HG03097 (cell line): ENCODE results near the gene GOLGA2.
"Not testable (repeated sequence)": the region's sequence is repeated elsewhere in the genome, so short reads cannot be mapped to it uniquely, and the experiment has no call there.

ENCODE experiments used
- ATAC-seq: cut with Tn5 transposase; IDR thresholded peaks from one replicate; pipeline ENCODE4 v1.9.1; 2021; ENCODE audit not compliant: unreplicated experiment, low FRiP score

Gene GOLGA2

DNA sequence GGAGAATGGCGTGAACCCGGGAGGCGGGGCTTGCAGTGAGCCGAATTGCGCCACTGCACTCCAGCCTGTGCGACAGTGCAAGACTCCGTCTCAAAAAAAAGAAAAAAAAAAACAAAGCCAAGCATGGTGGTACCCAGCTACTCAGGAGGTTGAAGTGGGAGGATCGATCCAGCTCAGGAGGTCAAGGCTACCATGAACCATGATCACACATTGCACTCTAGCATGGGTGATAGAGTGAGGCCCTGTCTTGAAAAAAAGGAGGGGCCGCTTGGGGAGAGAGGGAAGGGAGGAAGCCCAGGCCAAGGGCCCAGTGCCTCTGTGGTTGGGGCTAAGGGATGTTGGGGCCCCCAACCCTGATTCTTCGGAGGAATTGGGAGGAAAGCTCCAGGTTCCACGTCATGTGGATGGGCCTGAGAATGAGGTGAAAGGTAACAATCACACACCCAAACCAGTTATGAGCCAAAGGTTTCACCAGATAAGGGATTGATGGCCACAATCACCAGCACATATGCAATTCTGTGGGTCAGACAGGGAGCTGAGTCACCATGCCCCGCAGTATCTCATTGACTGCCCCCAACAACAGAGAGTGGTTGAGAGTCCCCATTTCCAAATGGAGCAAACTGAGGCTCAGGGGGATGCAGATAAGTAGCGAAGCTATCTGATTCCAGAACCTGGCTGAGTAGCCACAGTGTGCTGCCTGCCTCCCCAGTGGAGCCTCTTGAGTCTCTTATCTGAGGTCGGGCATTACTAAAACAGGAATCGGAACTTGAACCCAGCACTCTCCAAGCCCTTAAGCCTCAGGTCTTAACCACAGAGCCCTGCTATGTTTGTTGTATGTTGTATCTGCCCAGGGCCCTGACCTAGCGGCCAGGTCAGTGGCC lies 20.8 kb upstream of the GOLGA2 start:
- ATAC-seq, result no peak

GRCh38 chr9:128294142-128294541 lies 18.3 kb upstream of the GOLGA2 start:
- no peak for ATAC-seq

DNA sequence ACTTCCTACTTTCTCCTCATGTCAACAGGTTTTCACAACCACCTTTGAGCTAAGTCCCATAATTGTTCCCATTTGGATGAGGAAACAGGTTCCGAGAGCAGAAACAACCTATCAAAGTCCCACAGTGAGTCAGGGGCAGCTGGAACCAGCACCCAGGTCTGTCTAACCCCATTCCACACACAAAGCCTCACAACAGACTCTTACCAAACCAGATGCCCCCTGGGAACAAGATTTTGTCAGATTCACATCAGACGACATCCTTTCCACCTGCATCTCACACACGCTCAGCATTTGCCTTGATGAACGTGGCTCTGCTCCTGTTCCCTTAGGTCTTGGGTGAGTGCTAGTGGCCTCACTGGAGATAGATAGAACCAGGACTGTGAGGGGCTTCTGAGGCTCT lies 17.3 kb upstream of the GOLGA2 start:
- ATAC-seq, result no peak

DNA sequence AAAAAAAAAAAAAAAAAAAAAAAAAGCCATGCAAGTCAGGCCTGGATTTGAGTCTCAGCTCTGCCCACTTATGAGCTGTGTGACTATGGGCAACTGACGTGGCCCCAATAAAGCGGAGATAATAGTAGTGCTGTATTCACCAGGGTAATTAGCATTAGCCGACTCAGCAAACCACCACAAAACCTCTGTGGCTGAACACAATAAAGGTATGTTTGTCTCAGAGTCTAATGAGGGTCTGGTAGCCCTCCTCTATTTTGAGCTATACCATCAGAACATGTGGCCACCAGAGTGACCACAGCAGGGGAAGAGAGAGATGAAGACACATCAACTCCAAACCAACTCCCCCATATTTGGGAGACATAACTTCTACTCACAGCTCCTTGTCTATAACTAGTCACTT lies 16.2 kb upstream of the GOLGA2 start:
- no peak for ATAC-seq

- ATAC-seq, result no peak
Observed at GRCh38 chr9:128288273-128289004, 12.6 kb upstream of the GOLGA2 start.

GRCh38 chr9:128286440-128286839 lies 10.6 kb upstream of the GOLGA2 start:
- no peak for ATAC-seq

DNA sequence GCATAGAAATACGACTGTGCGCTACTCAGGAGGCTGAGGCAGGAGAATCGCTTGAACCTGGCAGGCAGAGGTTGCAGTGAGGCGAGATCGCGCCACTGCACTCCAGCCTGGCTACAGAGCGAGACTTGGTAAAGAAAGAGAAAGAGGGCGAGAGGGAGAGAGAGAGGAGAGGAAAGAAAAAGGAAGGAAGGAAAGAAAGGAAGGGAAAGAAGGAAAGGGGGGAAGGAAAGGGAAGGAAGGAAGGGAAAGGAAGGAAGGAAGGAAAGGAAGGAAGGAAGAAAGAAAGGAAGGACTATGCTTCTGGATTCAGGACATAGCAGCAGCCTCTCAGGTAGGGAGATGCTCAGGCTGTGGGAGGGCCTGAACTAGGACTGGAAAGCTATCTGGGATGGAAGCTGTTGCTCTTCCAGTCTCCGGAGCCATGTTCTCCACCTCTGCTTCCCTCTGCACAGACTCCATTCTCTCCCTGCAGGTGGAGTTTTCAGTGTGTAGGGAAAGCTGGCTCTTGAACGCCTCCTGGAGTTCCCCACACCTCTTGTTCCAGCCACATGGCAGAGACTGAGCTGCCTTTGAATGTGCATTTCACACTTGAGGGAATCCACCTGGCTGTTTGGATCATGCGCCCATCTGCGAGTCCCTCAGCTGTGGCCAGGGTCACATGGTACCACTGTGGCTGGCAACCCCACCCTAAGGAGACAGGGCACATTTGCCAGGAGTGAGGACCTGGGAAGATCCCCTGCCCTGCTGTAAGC lies 9.4 kb upstream of the GOLGA2 start:
- ATAC-seq, result no peak

- ATAC-seq, result no peak
Observed at GRCh38 chr9:128282500-128282899, 6.7 kb upstream of the GOLGA2 start.

DNA sequence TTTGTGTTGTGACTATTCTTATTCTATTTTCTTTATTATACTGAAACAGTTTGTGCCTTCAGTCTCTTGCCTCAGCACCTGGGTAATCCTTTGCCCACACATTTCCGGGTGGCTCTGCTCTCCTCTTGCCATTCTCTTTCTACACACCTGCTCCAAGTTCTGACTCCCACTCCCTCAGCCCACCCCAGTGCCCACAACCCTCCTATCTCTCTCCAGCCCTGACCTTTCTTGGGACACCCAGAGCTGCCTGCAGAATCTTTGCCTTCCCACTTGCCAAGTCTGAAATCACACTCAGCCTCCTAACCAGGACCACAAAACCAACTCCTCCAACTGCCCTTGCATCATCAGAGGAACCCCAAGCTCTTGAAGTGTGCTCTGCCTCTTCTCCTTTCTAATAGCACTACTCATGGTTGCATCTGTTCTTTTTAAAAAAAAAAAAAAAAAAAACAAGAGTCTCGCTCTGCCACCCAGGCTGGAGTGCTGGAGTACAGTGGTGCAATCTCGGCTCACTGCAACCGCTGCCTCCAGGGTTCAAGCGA lies 4.3 kb upstream of the GOLGA2 start:
- ATAC-seq, result no peak

GRCh38 chr9:128279088-128280073 lies 3.6 kb upstream of the GOLGA2 start:
- ATAC-seq, result not testable (repeated sequence)

DNA sequence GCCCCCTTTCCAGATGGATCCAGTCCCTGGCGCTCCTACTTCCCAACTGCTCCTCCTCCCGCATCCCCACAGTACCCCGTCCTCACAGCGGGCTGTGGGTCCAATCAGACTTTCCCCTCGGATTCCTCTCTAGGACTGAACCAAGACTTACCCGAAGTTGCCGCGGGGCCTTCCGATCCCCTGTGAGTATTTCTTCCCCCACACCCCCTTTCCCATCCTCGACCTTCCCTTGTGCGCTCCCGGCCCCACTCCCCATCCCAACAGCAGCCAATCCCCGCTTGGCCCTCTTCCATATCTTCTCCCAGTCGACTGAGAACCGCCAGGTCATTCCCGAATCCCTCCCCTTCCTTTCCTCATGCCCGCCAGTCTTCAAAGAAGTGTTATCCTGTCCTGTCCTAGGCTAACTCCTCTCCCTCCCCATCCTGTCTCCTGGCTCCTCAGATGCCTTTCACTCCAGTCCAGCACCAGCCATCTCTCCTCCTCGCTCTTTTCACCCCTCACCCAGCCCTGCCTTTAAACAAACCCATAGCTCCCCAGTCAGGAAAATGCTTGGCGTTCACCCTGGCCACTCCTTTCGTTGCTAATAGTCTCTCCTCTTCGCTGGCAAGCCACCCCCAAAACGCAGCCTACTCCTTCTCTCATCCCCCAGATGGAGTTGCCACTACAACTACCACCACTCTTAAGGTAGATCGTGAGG lies 915 bp upstream of the GOLGA2 start:
- ATAC-seq, result no peak

DNA sequence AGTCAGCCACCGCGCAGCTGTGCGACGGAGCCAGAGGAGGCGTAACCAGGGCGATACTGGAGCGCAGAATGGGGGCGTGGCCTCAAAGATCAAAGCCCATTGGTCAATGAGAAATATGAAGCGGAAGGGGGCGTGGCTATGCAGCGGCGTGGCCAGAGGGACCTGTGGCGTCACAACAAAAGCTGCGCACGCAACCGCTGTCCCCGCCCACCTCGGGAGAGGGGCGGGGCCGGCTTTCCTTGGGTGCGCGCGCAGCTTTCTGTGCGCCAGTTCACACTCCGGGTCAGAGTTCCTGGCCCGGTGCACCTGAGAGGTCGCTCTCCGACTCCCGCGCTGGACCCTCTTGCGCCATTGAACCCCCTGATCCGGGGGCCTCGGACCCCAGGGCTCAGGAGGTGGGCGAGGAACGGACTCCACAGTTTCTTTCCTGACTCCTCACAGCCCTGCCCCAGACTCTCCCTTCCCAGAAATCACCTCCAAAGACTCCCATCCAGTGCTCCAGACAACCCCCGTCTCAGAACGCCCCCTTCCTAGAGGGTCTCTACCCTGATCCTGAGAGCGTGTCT lies 284 bp upstream of the GOLGA2 start, which contains the start of gene SWI5:
Gene SWI5, plus strand, starts transcription at position 269 of the 566 bp plus-strand sequence.
- peak; percentile 91 for ATAC-seq

- no peak for ATAC-seq
Observed at GRCh38 chr9:128274245-128274644, 1.6 kb downstream of the GOLGA2 start.

GRCh38 chr9:128271512-128271911 lies 4.3 kb downstream of the GOLGA2 start:
- ATAC-seq, result no peak

DNA sequence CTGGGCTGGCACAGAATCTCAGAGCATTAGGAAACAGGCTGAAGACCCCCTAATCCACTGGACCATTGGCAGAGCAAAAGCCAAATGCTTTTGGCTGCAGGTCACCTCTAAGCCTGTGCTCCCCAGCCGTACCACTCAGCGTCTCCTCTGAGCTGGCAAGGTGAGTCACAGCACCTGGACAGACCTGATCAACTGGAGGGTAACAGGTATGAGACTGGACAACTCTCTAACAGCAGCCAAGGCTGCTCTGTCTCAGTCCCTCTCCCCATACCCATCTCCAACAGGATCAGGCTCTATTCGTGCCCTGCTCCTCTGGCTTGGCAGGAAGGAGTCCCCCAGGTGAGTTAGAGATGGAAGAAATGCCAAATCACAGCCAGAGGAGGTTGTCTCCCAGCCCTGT lies 4.7 kb downstream of the GOLGA2 start:
- no peak for ATAC-seq

- no peak for ATAC-seq
Observed at GRCh38 chr9:128266868-128267590, 8.8 kb downstream of the GOLGA2 start.

DNA sequence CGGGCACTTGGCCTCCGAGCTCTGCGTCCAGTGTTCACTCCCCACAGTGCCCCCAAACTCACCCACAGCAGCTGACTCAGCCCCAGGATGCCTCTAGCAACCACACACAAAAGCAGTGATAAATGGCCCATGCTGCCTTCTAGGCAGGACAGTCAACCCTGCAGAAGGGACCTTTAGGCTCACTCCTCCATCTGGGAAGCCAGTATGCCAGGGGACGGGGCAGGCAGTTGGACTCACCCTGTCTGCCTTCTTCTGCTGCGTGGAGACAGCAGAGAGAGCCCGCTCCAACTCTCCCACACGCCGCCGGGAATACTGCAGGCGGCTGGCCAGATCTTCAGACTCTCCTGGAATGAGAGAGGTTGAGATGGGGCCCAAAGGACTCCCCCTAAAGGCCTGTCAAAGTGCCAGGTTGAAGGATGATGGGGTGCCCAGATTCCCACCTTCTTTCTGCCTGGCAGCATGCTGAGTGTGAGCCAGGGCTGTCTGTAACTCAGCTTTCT lies 10.4 kb downstream of the GOLGA2 start:
- no peak for ATAC-seq

GRCh38 chr9:128262687-128263086 lies 13.1 kb downstream of the GOLGA2 start:
- no peak for ATAC-seq
